DOHH2 (cell line): ENCODE results near the gene ACTRT2.

Source experiments
- EZH2phosphoT487 ChIP-seq: fragments of 200-600 bp; sonication (generic); IDR thresholded peaks from 2 replicates; pipeline ENCODE4 v1.6.1; 2017; ENCODE audit warnings: borderline replicate concordance, mild to moderate bottlenecking, antibody characterized with exemption, low read length, moderate library complexity, mixed read lengths
- TF ChIP-seq, protein P1 (sequence below): fragments of 200-600 bp; sonication (generic); IDR thresholded peaks from one replicate; pipeline ENCODE4 v1.5.1; 2014; ENCODE audit warnings: antibody characterized with exemption, mild to moderate bottlenecking, low read depth, low read length; ENCODE audit not compliant: poor library complexity, severe bottlenecking

DNA sequence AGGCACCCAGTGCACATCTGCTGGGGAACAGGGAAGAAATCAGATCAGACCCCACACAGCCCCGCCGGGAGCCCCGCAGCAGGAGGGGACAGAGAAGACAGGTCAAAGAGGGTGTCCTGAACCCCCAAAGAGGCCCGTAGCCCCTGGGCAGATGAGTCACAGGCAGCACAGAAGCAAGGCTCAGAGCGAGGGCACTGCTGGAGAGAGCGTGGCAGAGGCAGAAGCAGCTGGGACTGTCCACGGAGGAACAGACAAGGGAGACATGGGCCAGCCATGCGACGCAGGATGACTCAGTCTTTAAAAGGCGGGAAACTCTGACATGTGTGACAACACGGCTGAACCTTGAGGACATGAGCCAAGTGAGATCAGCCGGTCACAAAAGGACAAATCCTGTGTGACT is 33.2 kb downstream of the ACTRT2 start:
- TF ChIP-seq, protein P1, sequence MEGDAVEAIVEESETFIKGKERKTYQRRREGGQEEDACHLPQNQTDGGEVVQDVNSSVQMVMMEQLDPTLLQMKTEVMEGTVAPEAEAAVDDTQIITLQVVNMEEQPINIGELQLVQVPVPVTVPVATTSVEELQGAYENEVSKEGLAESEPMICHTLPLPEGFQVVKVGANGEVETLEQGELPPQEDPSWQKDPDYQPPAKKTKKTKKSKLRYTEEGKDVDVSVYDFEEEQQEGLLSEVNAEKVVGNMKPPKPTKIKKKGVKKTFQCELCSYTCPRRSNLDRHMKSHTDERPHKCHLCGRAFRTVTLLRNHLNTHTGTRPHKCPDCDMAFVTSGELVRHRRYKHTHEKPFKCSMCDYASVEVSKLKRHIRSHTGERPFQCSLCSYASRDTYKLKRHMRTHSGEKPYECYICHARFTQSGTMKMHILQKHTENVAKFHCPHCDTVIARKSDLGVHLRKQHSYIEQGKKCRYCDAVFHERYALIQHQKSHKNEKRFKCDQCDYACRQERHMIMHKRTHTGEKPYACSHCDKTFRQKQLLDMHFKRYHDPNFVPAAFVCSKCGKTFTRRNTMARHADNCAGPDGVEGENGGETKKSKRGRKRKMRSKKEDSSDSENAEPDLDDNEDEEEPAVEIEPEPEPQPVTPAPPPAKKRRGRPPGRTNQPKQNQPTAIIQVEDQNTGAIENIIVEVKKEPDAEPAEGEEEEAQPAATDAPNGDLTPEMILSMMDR: no peak
- no peak for TF ChIP-seq EZH2phosphoT487
